ENCODE measurements around the gene TMED9.
"Not testable (repeated sequence)": the region's sequence is repeated elsewhere in the genome, so short reads cannot be mapped to it uniquely, and the experiment has no call there.

The TMED9 gene

GRCh38 chr5:177592010-177592834 is at the start of gene TMED9:
Gene TMED9 (plus strand): TSS chr5:177592203. CDS start chr5:177592215, 12 bp downstream.
- peak; percentile 82 for DNase-seq

DNA sequence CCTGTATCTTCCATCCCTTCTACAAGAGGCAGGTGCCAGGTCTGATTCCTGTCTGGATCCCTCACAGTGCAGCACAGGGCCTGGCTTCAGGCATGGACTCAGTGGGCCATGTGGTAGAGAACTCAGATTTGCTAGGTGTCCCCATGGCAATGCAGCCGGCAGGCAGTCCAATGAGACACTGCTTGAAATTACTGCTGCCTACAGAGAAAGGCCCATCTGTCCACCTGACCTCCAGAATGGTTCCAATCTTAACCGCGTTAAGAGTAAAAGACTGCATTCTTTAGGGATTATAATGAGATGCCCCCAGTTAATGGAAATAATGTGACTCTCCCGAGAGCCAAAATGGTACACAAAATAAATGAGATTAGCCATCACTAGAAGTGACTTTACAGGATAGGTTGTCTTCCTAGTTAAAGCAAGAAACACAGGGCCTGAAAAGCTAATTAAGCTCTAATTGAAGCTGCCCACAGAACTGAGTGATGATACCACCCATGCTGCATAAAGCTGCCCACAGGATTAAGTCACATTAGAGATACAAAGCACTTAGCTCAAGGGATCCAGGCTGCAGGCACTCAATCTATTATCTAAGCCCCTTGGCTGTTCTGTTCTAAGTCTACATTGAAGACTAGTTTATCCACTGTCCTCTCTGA is 49.1 kb upstream of the TMED9 start:
- no peak for DNase-seq

DNA sequence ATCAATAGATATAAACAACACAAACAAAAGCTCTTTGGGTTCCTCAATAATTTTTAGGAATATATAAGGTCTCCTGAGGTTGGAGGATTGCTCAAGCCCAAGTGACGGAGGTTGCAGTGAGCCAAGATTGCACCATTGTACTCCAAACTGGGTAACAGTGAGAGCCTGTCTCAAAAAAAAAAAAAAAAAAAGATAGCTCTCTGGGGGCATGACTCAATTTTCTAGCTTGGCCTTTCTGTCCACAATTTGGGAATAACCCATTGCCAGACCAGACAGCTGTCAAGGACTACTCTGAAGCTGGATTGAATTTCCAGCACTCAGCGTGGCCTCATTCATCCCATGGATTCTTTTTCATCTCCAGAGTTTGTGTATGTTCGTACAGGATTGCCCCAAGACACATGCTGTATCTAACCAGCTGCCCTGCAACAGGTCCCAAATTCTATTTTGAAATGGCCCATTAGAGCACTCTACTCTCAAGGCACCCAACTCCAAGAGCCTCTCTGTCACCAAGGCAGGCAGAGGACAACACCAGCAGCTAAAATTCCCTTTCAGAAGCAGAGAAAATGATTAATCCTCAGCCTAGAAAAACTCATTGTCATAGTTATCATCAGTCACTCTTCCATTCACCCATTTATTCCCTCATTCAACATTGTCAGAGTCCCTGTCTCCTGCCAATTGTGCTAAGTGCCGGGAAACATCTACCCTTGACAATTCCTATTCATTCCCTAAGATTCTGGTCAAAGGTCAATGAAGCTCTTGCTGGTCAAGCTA is 46.3 kb upstream of the TMED9 start:
- DNase-seq = no peak

DNA sequence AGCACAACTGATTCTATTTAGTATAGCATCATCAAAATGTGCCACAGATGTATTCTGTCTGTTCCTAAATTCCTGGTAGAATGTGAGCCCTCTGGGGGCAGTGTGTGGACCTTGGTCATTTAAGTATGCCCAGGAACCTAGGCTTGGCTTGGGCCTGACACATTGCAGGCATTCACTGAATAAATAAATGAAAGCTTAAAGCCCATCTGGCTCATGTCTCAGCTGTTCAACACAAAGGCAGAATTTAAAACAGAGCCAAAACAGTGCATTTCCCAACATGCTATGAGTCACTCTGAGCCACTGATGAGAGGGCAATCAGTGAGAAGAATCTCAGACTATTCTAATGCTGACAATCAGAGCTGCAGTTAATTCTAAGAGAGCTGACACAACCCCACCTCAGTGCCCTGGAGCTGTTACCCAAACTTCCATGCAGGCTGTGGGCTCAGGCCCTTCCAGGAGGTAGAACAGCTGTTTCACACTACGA is 45.7 kb upstream of the TMED9 start:
- no peak for DNase-seq

- no peak for DNase-seq
Observed at GRCh38 chr5:177547736-177548135, 44.3 kb upstream of the TMED9 start.

- DNase-seq = no peak
Observed at GRCh38 chr5:177548495-177548894, 43.5 kb upstream of the TMED9 start.

DNA sequence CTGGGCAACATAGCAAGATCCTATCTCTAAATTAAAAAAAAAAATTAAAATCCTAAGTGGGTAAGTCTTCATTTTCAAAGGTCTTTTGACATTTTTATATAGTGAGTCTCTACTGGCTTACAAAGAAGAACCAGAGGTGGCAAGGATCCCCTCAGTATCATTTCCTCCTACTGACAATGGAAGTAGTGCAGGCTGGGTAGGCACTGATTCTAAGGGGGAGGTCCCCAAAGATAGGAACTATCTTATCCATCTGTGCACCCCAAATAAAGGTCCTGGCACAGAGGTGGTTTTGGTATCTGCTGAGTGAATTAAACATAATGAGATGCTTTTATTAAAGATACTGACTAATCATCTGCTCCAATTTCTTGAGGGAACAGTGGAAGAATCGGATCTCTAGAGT is 41.9 kb upstream of the TMED9 start:
- DNase-seq = no peak

DNA sequence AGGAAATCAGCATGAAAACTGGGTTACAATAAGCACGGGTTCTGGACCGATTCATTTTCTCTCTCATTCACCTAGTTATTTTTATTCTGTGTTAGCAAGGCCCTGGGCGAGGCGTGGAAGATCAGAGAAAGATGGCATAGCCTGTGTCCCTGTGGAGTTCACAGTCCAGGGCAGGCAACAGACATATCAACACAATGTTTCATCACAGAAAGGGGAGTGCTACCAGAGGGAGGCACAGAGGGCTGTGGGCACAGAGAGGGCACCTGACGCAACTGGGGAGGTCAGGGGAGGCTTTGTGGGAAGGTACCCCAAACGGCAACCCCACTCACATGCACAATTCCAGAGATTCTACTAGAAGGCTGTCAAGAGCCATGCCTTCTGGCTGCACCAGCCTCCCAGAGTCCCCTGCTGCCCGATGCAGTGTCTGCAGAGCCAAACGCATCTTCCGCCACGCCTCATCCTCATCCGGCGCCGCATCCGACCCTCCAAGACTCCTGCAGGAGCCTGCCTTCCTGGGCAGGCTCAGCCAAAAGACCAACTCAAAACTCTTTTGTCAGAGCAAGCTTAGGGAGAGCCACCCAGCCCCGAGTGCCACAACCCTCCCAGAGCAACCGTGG is 39.1 kb upstream of the TMED9 start:
- DNase-seq = no peak

DNA sequence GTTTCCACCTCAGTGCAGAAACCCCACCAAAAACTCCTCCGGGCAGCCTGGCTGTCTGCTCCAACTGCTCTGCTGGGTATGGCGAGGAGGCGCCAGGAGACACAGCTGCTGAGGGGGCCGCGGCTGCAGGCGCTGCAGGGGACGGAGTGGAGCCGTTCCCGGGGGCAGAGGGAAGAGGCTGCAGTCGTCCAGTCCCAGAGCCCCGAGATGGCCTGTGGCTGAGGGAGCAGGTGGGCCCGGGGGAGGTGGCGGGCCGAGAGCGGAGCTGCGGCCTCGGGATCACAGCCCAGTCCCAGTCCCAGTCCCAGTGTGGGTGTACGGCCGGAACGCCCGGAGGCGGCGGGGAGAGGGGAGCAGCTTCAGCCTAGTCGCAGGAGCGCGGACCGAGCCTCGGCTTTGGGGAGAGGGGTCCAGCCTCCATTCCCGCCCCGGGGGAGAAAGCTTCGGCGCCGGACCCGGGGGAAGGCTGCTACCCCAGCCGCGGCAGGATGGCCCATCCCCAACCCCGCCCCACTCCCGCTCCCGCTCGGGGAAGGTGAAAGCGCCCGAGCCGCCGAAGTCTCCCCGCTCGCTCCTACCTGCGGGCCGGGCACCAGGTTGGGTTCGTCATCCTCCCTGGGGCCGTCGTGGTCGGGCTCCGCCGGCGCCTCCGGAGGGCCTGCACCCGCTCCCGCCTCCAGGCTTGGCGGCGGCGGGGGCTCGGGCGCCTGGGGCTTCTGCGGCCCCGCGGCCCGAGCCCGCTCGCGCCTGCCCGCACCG is 38.2 kb upstream of the TMED9 start:
- peak; percentile 27 for DNase-seq

DNA sequence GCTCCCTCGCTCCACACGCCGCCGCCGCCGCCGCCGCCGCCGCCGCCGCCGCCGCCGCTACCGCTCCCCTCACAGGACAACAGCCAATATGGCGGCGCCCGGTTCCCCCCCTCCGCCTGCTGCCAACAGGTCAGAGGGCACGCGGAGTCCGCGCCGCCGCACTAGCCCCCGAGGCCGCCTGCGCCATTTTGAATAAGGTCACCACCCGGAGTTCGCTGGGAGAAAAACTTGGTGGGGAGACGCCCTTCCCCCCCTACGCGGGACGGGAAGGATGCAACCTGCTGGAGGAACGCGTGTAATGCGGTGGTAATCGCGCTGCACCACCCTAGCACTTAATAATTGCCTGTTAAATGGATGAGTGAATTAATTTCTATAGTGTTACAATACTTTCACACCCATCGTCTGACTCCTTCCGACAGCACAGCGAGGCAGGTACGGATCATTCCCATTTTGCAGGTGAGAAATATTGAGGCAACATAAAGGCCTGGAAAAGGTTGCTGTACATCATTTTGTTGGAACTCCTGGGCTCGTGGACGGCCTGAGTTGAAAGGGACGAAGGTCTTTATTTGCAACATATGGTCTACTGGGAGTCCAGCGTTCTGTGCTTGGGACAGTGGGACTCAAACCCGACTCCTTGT is 37.4 kb upstream of the TMED9 start, which contains the start of gene FAM193B:
TSS of gene FAM193B (minus strand) at position 90 of the 638 bp plus-strand sequence. CDS start 105 bp downstream, outside the sequence.
- peak; percentile 84 for DNase-seq

- no peak for DNase-seq
Observed at GRCh38 chr5:177555228-177555627, 36.8 kb upstream of the TMED9 start.

DNA sequence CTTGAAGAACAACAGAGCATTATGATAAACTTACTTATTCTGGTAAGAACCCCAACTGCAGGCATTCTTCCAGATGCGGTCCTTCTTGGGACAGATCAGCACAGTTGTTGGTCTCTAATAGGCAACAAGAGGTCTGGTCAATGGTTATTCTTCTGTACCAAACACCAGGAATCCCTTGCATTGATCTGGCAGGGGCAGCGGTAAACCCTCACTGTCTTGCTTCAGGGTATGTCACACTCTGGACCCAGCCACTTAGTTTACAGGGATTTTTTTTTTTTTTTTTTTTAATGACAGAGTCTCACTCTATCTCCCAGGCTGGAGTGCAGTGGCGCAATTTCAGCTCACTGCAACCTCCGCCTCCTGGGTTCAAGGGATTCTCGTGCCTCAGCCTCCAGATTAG is 36.3 kb upstream of the TMED9 start:
- DNase-seq = no peak

DNA sequence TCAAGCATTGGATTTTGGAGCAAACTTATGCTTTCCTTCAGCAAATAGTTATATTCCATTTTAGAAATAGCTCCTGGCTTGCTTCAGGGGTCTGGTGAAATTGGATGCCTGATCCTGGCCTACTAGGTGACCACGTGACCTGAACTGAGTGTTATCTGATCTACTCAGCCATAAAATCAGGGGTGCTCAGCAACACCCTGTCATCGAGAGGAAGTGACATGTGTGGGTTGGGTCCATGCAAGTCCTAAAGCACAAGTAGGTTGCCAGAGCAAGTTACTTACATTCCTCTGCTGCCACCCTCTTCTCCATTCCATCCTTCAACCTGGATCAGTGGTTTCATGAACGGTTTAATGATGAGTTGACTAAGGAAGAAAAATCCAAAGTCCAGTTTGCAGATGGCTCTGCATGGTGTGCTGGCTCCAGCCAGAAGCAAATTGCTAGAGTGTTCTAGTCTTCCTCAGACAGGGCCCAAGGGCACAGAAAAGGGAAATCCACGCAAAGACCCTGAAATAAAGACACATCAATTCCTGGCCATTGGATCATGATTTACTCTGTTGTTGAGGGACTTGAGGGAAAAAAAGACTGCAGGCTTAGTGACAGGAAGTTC is 34.9 kb upstream of the TMED9 start:
- DNase-seq = no peak

- DNase-seq = no peak
Observed at GRCh38 chr5:177557796-177558195, 34.2 kb upstream of the TMED9 start.

- not testable (repeated sequence) for DNase-seq
Observed at GRCh38 chr5:177559446-177559941, 32.5 kb upstream of the TMED9 start.

- DNase-seq = no peak
Observed at GRCh38 chr5:177565046-177565445, 27.0 kb upstream of the TMED9 start.

DNA sequence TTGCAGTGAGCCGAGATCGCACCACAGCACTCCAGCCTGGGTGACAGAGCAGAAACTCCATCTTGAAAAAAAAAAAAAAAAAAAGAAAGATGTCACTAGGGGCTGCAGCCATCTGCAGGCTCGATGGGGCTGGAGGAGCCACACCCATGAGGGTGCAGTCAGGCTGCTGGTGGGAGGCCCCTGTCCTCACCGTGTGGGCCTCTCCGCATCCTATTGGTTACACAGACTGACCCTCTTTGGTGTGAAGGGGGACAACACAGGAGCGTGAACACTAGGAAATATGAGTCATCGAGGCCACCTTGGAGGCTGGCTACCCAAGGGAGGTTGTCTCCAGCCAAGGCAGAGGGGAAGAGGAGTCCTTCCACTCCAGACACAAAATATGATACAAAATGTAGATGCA is 23.7 kb upstream of the TMED9 start:
- DNase-seq = no peak

DNA sequence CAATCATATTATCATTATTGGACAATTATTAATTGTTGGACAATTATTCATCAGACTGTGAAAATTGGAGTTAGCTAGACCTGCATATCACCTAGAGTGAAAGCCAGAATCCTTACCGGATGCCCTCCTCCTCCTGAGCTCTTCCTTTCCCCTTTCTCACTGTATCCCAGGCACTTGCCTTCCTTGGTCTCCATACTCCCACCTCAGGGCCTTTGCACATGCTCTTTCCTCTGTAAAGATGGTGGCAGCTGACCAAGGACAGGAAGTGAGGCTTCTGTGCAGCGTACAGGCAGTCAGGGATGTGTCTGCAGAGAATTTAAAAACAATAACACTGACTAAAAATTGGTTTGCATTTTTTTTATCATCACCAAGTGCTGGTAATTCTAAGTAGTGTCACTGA is 22.1 kb upstream of the TMED9 start:
- no peak for DNase-seq

DNA sequence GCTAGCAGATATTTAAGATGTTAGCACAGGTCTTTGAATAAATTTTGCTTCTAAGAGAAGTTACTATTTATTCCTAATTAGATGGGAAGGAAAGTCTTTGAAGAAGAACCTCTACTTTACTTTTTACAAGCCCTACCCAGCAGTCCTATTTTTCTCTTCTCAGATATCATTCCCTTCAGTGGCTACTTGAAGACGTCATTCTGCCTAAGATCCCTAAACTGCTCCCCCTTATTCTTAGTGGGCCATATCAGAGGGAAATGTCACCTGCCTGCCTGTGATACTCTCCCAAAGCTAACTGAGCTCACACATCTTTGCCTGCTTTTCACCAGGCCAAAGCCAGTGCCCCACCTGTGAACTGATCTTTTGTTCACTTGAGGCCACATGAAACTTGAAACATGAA is 16.5 kb upstream of the TMED9 start:
- no peak for DNase-seq

DNA sequence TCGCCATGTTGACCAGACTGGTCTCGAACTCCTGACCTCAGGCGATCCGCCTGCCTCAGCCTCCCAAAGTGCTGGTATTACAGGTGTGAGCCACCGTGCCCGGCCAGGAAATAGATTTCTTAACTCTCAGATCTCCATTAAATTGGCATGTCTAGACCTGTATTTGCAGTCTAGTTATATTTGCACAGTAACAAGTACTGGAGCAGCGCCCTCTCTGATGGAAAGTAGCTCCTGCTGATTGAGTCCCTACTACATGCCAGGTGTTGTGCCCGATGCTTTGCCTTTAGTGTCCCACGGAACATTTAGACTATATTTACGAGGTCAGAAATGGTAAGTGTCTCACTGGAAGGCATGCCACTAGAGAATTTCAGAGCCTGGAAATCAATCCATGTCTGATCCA is 15.8 kb upstream of the TMED9 start:
- no peak for DNase-seq

DNA sequence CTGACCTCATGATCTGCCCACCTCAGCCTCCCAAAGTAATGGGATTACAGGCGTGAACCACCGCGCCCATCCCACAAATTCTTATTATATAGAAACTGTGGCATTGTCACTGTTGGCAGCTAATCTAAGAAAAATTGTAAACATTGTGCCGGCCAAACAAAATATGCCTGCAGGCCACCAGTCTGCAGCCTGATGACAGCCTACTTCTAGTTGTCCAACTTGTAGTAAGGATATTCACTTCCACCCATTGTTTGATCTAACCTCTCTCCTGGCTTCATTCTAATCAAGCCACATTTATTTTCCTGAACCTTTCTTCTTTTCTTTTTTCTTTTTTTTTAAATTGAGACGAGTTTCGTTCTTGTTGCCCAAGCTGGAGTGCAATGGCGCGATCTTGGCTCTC is 13.7 kb upstream of the TMED9 start:
- DNase-seq = no peak

Data from GDM1 (cell line).